Stimulated activated memory B cell treated with anti-CD40 and anti-IgM and Interleukin-4, amounts not matched to agents 10 μg/mL and 1 μg/mL and 100 μg/mL, for 72 hours (primary cell): ENCODE results near the gene KDELR1.

ENCODE experiments used
- ATAC-seq: fragments of 150-1000 bp; cut with Tn5 transposase; 2 replicates; pipeline ENCODE4 v1.10.0; 2021
- H3K27ac Mint-ChIP-seq: one replicate; pipeline ENCODE4 v1.8.0; 2022; ENCODE audit warnings: mild to moderate bottlenecking, mixed read lengths
- H3K27me3 Mint-ChIP-seq: one replicate; pipeline ENCODE4 v1.8.0; 2022; ENCODE audit warnings: mixed read lengths
- H3K36me3 Mint-ChIP-seq: one replicate; pipeline ENCODE4 v1.8.0; 2022; ENCODE audit warnings: mixed read lengths
- H3K4me1 Mint-ChIP-seq: one replicate; pipeline ENCODE4 v1.8.0; 2022; ENCODE audit warnings: mixed read lengths
- H3K4me3 Mint-ChIP-seq: one replicate; pipeline ENCODE4 v1.8.0; 2022; ENCODE audit warnings: mild to moderate bottlenecking, moderate library complexity, mixed read lengths
- H3K9me3 Mint-ChIP-seq: one replicate; pipeline ENCODE4 v1.8.0; 2022; ENCODE audit warnings: mixed read lengths

Gene KDELR1

DNA sequence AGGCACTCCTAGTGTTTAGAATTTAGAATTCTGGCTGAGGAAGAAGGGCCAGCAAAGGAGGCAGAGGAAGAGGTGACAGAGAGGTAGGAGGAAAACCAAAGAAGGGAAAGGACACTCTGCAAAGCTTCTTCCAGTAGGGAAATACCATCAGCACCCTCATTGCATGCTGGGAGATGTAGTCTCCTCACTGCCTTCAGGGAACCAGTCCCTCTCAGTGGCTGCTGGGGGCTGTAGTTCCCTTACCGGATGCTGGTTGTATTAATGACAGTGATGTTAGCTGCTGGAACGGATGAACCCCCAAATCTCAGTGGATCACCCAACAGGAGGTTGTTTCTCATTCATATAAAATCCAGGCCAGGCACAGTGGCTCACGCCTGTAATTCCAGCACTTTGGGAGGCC is 12.3 kb upstream of the KDELR1 start:
- H3K27ac Mint-ChIP-seq: no peak overlapping the region
- H3K27me3 Mint-ChIP-seq: peaks cover 30% of the 10 kb centered on the region
- H3K9me3 Mint-ChIP-seq: peaks cover 11% of the 10 kb centered on the region
- no peak overlapping the region for H3K4me3 Mint-ChIP-seq
- peaks cover 22% of the 10 kb centered on the region for H3K4me1 Mint-ChIP-seq
- H3K36me3 Mint-ChIP-seq: no peaks in the 10 kb centered on the region
- peak; percentile 79 for ATAC-seq

DNA sequence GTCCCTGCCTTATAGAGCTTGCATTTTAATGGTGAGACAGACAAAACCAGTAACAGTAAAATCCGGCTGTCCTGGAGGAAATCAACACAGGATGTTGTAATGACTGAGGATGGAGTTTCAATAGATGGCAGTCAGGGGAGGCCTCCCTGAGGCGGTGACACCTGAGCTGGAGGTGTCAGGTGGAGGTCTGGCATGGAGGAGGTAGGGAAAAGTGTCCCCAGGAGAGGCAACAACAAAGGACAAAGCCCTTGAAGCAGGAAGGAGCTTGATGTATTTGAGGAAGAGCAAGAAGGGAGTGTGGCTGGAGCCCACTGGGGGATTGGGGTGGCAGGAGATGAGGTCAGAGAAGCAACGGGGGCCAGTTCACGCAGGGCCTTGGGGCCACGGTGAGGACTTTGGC is 9.9 kb upstream of the KDELR1 start:
- ATAC-seq: no peak
- H3K4me1 Mint-ChIP-seq: peaks cover 36% of the 10 kb centered on the region
- H3K27ac Mint-ChIP-seq: no peak overlapping the region
- H3K36me3 Mint-ChIP-seq: no peaks in the 10 kb centered on the region
- H3K9me3 Mint-ChIP-seq: peaks cover 11% of the 10 kb centered on the region
- H3K4me3 Mint-ChIP-seq: no peak overlapping the region
- H3K27me3 Mint-ChIP-seq: peaks cover 31% of the 10 kb centered on the region

- peaks cover 32% of the 10 kb centered on the region for H3K27me3 Mint-ChIP-seq
- H3K4me3 Mint-ChIP-seq: no peak overlapping the region
- no peak for ATAC-seq
- H3K4me1 Mint-ChIP-seq: peaks cover 41% of the 10 kb centered on the region
- peaks cover 9% of the 10 kb centered on the region for H3K9me3 Mint-ChIP-seq
- H3K36me3 Mint-ChIP-seq: no peaks in the 10 kb centered on the region
- no peak overlapping the region for H3K27ac Mint-ChIP-seq
Measured at GRCh38 chr19:48400018-48400742, 8.8 kb upstream of the KDELR1 start.

- ATAC-seq: peak; percentile 79
- H3K27ac Mint-ChIP-seq: peak overlapping the region; percentile 87
- H3K4me3 Mint-ChIP-seq: peak overlapping the region; percentile 82
- H3K36me3 Mint-ChIP-seq: no peaks in the 10 kb centered on the region
- peaks cover 55% of the 10 kb centered on the region for H3K4me1 Mint-ChIP-seq
- H3K9me3 Mint-ChIP-seq: peaks cover 9% of the 10 kb centered on the region
- peaks cover 48% of the 10 kb centered on the region for H3K27me3 Mint-ChIP-seq
Measured at GRCh38 chr19:48398375-48399235, 7.3 kb upstream of the KDELR1 start.

- peaks cover 50% of the 10 kb centered on the region for H3K4me1 Mint-ChIP-seq
- H3K27me3 Mint-ChIP-seq: peaks cover 50% of the 10 kb centered on the region
Measured at GRCh38 chr19:48398102-48398374, 6.7 kb upstream of the KDELR1 start.

GRCh38 chr19:48397263-48398101 is 6.1 kb upstream of the KDELR1 start:
- H3K9me3 Mint-ChIP-seq: peaks cover 9% of the 10 kb centered on the region
- H3K4me3 Mint-ChIP-seq: peak overlapping the region; percentile 82
- peaks cover 56% of the 10 kb centered on the region for H3K27me3 Mint-ChIP-seq
- no peaks in the 10 kb centered on the region for H3K36me3 Mint-ChIP-seq
- ATAC-seq: no peak
- peaks cover 55% of the 10 kb centered on the region for H3K4me1 Mint-ChIP-seq
- peak overlapping the region; percentile 87 for H3K27ac Mint-ChIP-seq

More at GRCh38 chr19:48398102-48398374, 6.7 kb upstream of the KDELR1 start:
- Mint-ChIP-seq H3K27ac (peak overlapping the region; percentile 87), H3K36me3 (no peaks in the 10 kb centered on the region), H3K9me3 (peaks cover 9% of the 10 kb centered on the region), H3K4me3 (peak overlapping the region; percentile 82)
- ATAC-seq: no peak

DNA sequence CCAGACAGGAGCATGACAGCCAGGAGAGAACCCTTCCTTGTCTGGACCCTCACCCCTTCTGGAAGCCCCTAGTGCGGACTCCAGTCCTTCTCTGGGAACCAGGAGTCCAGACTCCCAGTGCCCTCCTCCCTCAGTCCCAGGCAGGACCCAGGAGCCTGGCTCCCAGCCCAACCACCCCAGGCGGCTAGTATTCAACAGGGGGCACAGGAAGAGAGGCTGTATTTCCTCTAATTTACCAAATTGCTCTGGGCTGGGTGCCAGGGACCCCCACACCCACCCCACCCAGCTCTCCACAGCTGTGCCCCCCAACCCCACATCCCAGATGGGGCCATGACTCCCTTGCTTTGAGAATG is 5.4 kb upstream of the KDELR1 start:
- Mint-ChIP-seq H3K27me3 (peaks cover 57% of the 10 kb centered on the region), H3K9me3 (peaks cover 9% of the 10 kb centered on the region), H3K4me1 (peaks cover 62% of the 10 kb centered on the region), H3K36me3 (no peaks in the 10 kb centered on the region), H3K27ac (no peak overlapping the region), H3K4me3 (no peak overlapping the region)
- no peak for ATAC-seq

GRCh38 chr19:48396016-48396823 is 4.9 kb upstream of the KDELR1 start:
- H3K27ac Mint-ChIP-seq: peak overlapping the region; percentile 51
- no peak for ATAC-seq
- no peaks in the 10 kb centered on the region for H3K36me3 Mint-ChIP-seq
- peaks cover 57% of the 10 kb centered on the region for H3K27me3 Mint-ChIP-seq
- peaks cover 9% of the 10 kb centered on the region for H3K9me3 Mint-ChIP-seq
- peak overlapping the region; percentile 7 for H3K4me3 Mint-ChIP-seq
- H3K4me1 Mint-ChIP-seq: peaks cover 67% of the 10 kb centered on the region

DNA sequence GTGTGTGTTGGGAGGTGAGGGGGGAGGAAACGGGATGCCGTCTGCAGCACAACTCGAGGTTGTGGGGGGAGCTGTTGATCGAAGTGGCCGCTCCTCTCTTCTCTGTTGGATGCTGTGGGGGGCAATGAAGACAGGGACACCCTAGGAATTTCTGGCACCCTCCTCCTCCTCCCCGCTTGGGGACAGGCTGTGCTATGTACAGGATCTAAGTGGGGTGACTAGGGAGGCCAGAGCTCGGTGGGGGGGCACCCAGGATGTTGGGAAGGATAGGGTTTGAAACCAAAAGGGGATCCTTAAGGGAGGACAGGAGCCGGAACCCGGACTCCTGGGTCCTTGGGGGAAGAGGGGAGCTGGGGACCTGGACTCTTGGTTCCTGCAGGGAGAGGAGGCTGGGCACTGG is 4.1 kb upstream of the KDELR1 start:
- Mint-ChIP-seq H3K4me3 (no peak overlapping the region), H3K4me1 (peaks cover 68% of the 10 kb centered on the region), H3K9me3 (peaks cover 9% of the 10 kb centered on the region), H3K36me3 (no peaks in the 10 kb centered on the region), H3K27ac (peak overlapping the region; percentile 51), H3K27me3 (peaks cover 57% of the 10 kb centered on the region)
- ATAC-seq: no peak

DNA sequence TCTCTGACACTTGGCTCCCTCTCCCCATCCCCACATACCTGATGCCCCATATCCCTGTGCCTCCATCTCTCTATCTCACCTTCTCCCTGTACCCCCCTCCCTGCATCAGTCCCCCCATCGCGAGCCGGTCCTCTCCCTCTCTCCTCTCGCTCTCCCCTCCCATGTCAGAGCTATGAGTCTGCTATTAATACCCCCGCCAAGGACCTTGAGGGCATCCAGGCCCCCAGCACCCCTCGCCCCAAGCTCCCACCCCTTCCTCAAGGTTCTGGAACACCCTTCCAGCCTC is 3.8 kb upstream of the KDELR1 start:
- H3K4me3 Mint-ChIP-seq: peak overlapping the region; percentile 35
- H3K4me1 Mint-ChIP-seq: peaks cover 72% of the 10 kb centered on the region
- H3K27ac Mint-ChIP-seq: peak overlapping the region; percentile 51
- ATAC-seq: no peak
- H3K9me3 Mint-ChIP-seq: peaks cover 9% of the 10 kb centered on the region
- no peaks in the 10 kb centered on the region for H3K36me3 Mint-ChIP-seq
- peaks cover 57% of the 10 kb centered on the region for H3K27me3 Mint-ChIP-seq

DNA sequence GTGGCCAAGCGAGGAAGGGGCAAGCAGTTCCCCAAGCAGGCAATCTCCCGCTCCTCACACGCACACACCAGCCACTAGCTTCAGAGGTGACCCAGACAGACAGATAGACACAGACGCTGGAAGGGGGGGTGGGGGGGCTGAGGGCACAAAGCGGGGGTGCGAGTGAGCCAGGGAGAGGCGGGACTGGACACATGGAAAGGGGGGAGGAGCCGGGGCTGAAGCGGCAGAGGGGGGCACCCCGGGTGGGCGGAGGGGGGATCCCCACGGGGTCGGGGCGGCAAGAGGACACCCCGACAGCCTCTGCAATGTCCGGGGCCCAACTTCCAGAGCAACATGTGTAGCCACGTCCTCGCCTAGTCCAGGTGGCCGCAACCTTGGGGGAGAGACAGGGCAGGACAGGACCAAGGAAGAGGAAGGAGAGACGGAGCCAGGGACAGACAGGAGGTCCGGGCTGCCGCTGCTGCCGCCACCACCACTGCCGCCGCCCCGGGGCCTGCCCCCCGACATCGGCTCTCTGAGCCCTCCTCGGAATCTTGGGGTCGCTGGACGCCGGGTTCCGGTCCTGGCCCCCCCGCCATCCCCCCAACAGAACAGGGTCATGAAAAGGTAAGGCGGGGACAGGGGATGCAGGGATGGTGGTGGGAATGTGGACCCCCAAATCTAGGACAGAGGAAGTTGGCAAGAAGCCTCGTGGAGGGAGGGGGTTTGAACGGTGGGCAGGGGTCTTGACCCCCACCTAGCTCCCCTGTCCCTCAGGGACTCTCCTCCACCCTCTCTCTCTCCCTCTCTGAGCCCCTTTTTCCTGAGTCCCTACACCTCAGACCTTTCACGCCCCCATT is 3.2 kb upstream of the KDELR1 start:
- Mint-ChIP-seq H3K9me3 (peaks cover 6% of the 10 kb centered on the region), H3K36me3 (no peaks in the 10 kb centered on the region), H3K4me1 (peaks cover 70% of the 10 kb centered on the region), H3K27ac (peak overlapping the region; percentile 8), H3K4me3 (peak overlapping the region; percentile 49), H3K27me3 (peaks cover 57% of the 10 kb centered on the region)
- ATAC-seq: no peak

- H3K27ac Mint-ChIP-seq: peak within 1 kb of the TSS; percentile 96
- peaks cover 64% of the 10 kb centered on the region for H3K4me1 Mint-ChIP-seq
- H3K9me3 Mint-ChIP-seq: no peaks in the 10 kb centered on the region
- H3K27me3 Mint-ChIP-seq: peaks cover 57% of the 10 kb centered on the region
- H3K36me3 Mint-ChIP-seq: peaks cover 2% of the 10 kb centered on the region
- peak within 1 kb of the TSS; percentile 49 for H3K4me3 Mint-ChIP-seq
- no peak for ATAC-seq
Measured at GRCh38 chr19:48393559-48394330, 2.4 kb upstream of the KDELR1 start, which contains the start of gene GRIN2D. GRIN2D (plus strand) TSS chr19:48393668; CDS start chr19:48398393, 4,725 bp downstream.

- Mint-ChIP-seq H3K36me3 (peaks cover 9% of the 10 kb centered on the region), H3K4me1 (peaks cover 67% of the 10 kb centered on the region), H3K9me3 (no peaks in the 10 kb centered on the region), H3K4me3 (peak overlapping the region; percentile 34), H3K27ac (peak overlapping the region; percentile 96), H3K27me3 (peaks cover 53% of the 10 kb centered on the region)
- no peak for ATAC-seq
Measured at GRCh38 chr19:48392860-48393558, 1.7 kb upstream of the KDELR1 start.
